OCI-LY7 (cell line): Measurements from ENCODE around the gene YAE1. TPM values are rescaled to one million over a fixed set of nuclear protein-coding genes. Genes with fewer than 3 reads are reported as not detected.

Source experiments
- BruUV-seq: library from RNA; stranded (reverse); fragments of 400-500 nt; replicated peaks from 2 replicates; lab custom pipeline; 2021; lab: Mats Ljungman, UMichigan
- CTCF ChIA-PET: fragments of 300-600 bp; sonication (Branson Sonifier 250); formaldehyde crosslinking; loops from one replicate; lab custom pipeline; 2022; ENCODE audit warnings: antibody characterized with exemption; ENCODE audit not compliant: unreplicated experiment; lab: Charles Lee
- POLR2A ChIA-PET: fragments of 300-600 bp; sonication (Branson Sonifier 250); formaldehyde crosslinking; loops from one replicate; lab custom pipeline; 2022; ENCODE audit warnings: antibody characterized with exemption; lab: Charles Lee
- DNase-seq: peaks from one replicate; pipeline ENCODE4 v3.0.0-alpha.2; 2015; ENCODE audit warnings: low spot score
- H2AFZ ChIP-seq: fragments of 200-600 bp; sonication (generic), shearing (Covaris generic); 2 replicates; pipeline ENCODE4 v1.6.1; 2014; ENCODE audit warnings: mild to moderate bottlenecking, antibody characterized with exemption, low read length, moderate library complexity
- H3K27ac ChIP-seq: fragments of 200-600 bp; sonication (generic); 2 replicates; pipeline ENCODE4 v1.5.1; 2014; ENCODE audit warnings: mixed run types, low read depth, mild to moderate bottlenecking, moderate library complexity, low read length, inconsistent platforms; ENCODE audit not compliant: poor library complexity, severe bottlenecking
- H3K36me3 ChIP-seq: fragments of 200-600 bp; sonication (generic); 2 replicates; pipeline ENCODE4 v1.6.1; 2014; ENCODE audit warnings: mild to moderate bottlenecking, antibody characterized with exemption, low read length, moderate library complexity, mixed read lengths; ENCODE audit not compliant: insufficient read depth
- H3K4me1 ChIP-seq: fragments of 200-600 bp; sonication (generic); 2 replicates; pipeline ENCODE4 v1.5.1; 2014; ENCODE audit warnings: mild to moderate bottlenecking, low read length; ENCODE audit not compliant: insufficient read depth, poor library complexity, severe bottlenecking
- H3K4me2 ChIP-seq: fragments of 200-600 bp; sonication (generic); 2 replicates; pipeline ENCODE4 v1.6.1; 2014; ENCODE audit warnings: mild to moderate bottlenecking, low read length
- H3K4me3 ChIP-seq: fragments of 200-600 bp; sonication (generic); 2 replicates; pipeline ENCODE4 v1.5.1; 2014; ENCODE audit warnings: mild to moderate bottlenecking, low read depth, low read length; ENCODE audit not compliant: poor library complexity, severe bottlenecking
- H3K79me2 ChIP-seq: fragments of 200-600 bp; sonication (generic); 2 replicates; pipeline ENCODE4 v1.6.1; 2016; ENCODE audit warnings: low read depth, mild to moderate bottlenecking, low read length, moderate library complexity, mixed read lengths; ENCODE audit not compliant: insufficient read depth
- H3K9me2 ChIP-seq: fragments of 200-600 bp; sonication (generic); 2 replicates; pipeline ENCODE4 v1.6.1; 2016; ENCODE audit warnings: mild to moderate bottlenecking, low read length, mixed read lengths; ENCODE audit not compliant: insufficient read depth
- H3K9me3 ChIP-seq: fragments of 200-600 bp; sonication (generic); 2 replicates; pipeline ENCODE4 v1.6.1; 2014; ENCODE audit warnings: mild to moderate bottlenecking, mixed run types, low read length, mixed read lengths
- H4K20me1 ChIP-seq: fragments of 200-600 bp; sonication (generic); 2 replicates; pipeline ENCODE4 v1.6.1; 2014; ENCODE audit warnings: mild to moderate bottlenecking, antibody characterized with exemption, low read length, moderate library complexity, mixed read lengths; ENCODE audit not compliant: insufficient read depth
- CTCF ChIP-seq: fragments of 200-600 bp; sonication (generic); conservative IDR thresholded peaks from 2 replicates; pipeline ENCODE4 v1.5.1; 2014; ENCODE audit warnings: mild to moderate bottlenecking, antibody characterized with exemption, low read length, moderate library complexity, mixed read lengths
- EZH2phosphoT487 ChIP-seq: fragments of 200-600 bp; sonication (generic); IDR thresholded peaks from 2 replicates; pipeline ENCODE4 v1.6.1; 2018; ENCODE audit warnings: low read depth, borderline replicate concordance, mild to moderate bottlenecking, mixed run types, antibody characterized with exemption, low read length, moderate library complexity, mixed read lengths
- intact Hi-C: fragments of 100-400 bp; cut with micrococcal nuclease; formaldehyde crosslinking; loops from one replicate; pipeline ENCODE4 v1.10.0; 2022; ENCODE audit not compliant: unreplicated experiment
- total RNA-seq, 2 experiments: library from RNA; depleted of rRNA in 1 of 2; stranded (reverse); fragments of >200 nt in 1 of 2; shearing (Covaris generic) in 1 of 2; gene quantifications; 2 replicates each; pipeline ENCODE4 v1.2.3, GENCODE V29; 2014 to 2022

YAE1 gene
- total RNA-seq, 2 experiments from 2014 or later: 17.3 to 37.5 TPM

GRCh38 chr7:39527296-39527695 lies 38.9 kb upstream of the YAE1 start:
- TF ChIP-seq EZH2phosphoT487 (no peak), CTCF (no peak)
- BruUV-seq: no TSS peak
- Histone ChIP-seq H3K9me3 (no peaks in the 10 kb centered on the region), H4K20me1 (no peaks in the 10 kb centered on the region), H3K36me3 (no peaks in the 10 kb centered on the region), H3K4me2 (no peak overlapping the region), H3K27ac (no peak overlapping the region), H2AFZ (no peak overlapping the region), H3K79me2 (no peaks in the 10 kb centered on the region), H3K4me1 (no peaks in the 10 kb centered on the region), H3K4me3 (no peak overlapping the region), H3K9me2 (no peaks in the 10 kb centered on the region)
- intact Hi-C loops: no loop called here
- ChIA-PET POLR2A (interaction anchor here (0.6 kb wide), 1 partner anchor 1121 kb away, joined by 4 read pairs; no protein-coding TSS in a partner anchor), CTCF (no interaction called here)
- DNase-seq: no peak

- CTCF ChIA-PET: no interaction called here
- TF ChIP-seq EZH2phosphoT487 (no peak), CTCF (no peak)
- intact Hi-C loops: no loop called here
- H2AFZ ChIP-seq: no peak overlapping the region
- H3K36me3 ChIP-seq: no peaks in the 10 kb centered on the region
- no peaks in the 10 kb centered on the region for H3K79me2 ChIP-seq
- no peak for DNase-seq
- POLR2A ChIA-PET: no interaction called here
- BruUV-seq: no TSS peak
- no peak overlapping the region for H3K4me2 ChIP-seq
- no peak overlapping the region for H3K4me3 ChIP-seq
- no peaks in the 10 kb centered on the region for H3K9me2 ChIP-seq
- no peak overlapping the region for H3K27ac ChIP-seq
- no peaks in the 10 kb centered on the region for H3K4me1 ChIP-seq
- no peaks in the 10 kb centered on the region for H4K20me1 ChIP-seq
- H3K9me3 ChIP-seq: no peaks in the 10 kb centered on the region
Measured at GRCh38 chr7:39527951-39528350, 38.3 kb upstream of the YAE1 start.

- H3K4me3 ChIP-seq: no peak overlapping the region
- H3K79me2 ChIP-seq: no peaks in the 10 kb centered on the region
- no peak overlapping the region for H2AFZ ChIP-seq
- no peaks in the 10 kb centered on the region for H3K36me3 ChIP-seq
- H3K4me1 ChIP-seq: no peaks in the 10 kb centered on the region
- DNase-seq: no peak
- H3K27ac ChIP-seq: no peak overlapping the region
- no peaks in the 10 kb centered on the region for H3K9me3 ChIP-seq
- CTCF ChIA-PET: no interaction called here
- H3K9me2 ChIP-seq: no peaks in the 10 kb centered on the region
- TF ChIP-seq EZH2phosphoT487 (no peak), CTCF (no peak)
- no peak overlapping the region for H3K4me2 ChIP-seq
- BruUV-seq: no TSS peak
- POLR2A ChIA-PET: no interaction called here
- no peaks in the 10 kb centered on the region for H4K20me1 ChIP-seq
- intact Hi-C loops: no loop called here
Measured at GRCh38 chr7:39528849-39529248, 37.4 kb upstream of the YAE1 start.
